Measurements from ENCODE around the gene GBA2.

The GBA2 gene

GRCh38 chr9:35736201-35736633 lies 12.8 kb downstream of the GBA2 start:
- DNase-seq, result peak; percentile 47

DNA sequence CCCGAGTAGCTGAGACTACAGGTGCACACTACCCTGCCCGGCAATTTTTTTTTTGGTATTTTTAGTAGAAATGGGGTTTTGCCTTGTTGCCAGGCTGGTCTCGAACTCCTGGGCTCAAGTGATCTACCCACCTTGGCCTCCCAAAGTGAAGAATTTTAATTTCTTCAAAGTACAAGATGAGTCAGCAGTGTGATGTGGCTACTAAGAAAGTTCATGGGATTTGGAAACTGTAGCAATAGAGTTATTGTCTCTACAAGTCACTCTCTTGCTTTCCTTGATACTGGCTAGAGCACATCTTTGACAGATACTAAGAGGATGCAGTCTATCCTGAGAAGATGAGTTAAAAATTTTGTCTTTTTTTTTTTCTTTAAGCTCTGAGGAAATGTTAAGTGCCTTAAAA lies 14.9 kb downstream of the GBA2 start:
- DNase-seq, result no peak

DNA sequence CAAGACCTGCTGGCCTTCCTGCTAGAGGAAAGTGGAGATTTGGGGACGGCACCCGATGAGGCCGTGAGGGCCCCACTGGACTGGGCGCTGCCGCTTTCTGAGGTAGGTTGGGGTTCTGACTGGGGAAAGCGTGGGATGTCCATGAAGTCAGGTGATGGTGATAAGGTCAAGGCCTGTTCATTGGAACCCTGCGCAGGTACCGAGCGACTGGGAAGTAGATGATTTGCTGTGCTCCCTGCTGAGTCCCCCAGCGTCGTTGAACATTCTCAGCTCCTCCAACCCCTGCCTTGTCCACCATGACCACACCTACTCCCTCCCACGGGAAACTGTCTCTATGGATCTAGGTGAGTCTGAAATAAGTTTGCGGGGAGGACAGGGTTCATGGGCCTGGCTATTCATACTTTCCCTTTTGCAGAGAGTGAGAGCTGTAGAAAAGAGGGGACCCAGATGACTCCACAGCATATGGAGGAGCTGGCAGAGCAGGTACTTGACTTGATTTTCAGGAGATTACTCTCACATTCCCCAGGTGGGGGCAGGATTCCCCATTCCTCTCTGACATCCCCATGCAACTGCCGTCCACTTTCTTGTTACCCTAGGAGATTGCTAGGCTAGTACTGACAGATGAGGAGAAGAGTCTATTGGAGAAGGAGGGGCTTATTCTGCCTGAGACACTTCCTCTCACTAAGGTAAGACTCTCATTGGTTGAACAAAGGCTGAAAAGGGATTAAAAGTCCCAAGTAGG lies 16.1 kb downstream of the GBA2 start:
- peak; percentile 52 for DNase-seq

GRCh38 chr9:35732185-35732799 lies 16.7 kb downstream of the GBA2 start, which contains the start of the genes CREB3 and TLN1:
TSS of gene CREB3 (plus strand) at chr9:35732666. CDS start at chr9:35732773, 107 bp downstream.
TSS of gene TLN1 (minus strand) at chr9:35732195. CDS start at chr9:35725694, 6,501 bp downstream.
- DNase-seq, result peak; percentile 89

DNA sequence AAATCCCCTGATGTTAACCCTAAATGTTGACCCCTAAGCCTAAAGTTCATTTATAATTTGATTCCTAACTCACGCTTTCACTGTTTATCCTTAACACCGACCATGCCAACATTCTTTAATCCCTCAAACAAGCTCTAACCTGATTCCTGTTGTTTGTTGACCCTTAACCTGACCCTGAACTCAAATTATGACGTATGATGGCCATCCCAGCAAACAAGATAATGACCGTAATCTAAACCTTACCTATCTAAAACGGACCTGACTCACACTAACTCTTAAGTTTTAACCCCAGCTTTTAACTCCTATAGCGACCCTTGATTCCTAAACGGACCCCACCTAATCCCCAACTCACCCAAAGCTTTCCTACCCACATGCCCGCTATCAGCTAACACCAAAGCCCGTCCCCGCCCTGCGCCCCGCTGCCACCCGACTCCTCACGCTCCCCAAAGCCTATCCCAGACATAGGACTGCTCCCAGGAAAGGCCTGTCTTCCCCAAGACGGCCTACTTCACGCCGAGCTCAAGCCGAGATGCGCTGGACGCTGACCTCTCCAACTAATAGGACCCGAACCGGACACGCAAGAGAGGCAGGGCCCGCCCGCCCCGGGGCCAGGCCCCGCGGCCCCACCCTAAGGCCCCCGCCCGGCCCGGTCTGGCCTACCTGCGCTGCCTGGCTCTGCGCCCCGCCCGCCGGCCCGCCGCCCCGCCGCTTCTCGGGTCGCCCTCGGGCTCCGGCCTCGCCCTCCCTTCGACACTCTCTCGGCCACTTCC lies 17.4 kb downstream of the GBA2 start:
- no peak for DNase-seq

GRCh38 chr9:35730486-35730854 lies 18.6 kb downstream of the GBA2 start:
- no peak for DNase-seq

GRCh38 chr9:35729700-35730485 lies 19.1 kb downstream of the GBA2 start:
- peak; percentile 1 for DNase-seq

DNA sequence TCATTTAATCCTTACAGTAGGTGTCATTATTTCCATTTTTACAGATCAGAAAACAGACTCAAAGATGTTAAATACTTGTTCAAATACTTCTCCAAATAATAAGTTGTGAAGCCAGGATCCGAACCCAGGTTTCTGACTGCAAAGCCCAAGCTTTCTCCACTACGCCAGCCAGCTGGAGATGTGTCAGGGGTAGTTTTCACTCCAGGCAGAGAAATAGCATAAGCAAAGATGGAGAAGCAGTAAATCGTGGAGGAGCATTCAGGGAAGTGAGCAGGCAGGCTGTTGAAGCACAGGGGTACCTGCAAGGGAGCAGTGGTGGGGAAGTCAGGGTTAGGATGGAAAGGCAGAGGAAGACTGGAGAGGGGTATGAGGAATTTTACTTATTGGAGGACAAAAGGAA lies 19.9 kb downstream of the GBA2 start:
- DNase-seq, result no peak

DNA sequence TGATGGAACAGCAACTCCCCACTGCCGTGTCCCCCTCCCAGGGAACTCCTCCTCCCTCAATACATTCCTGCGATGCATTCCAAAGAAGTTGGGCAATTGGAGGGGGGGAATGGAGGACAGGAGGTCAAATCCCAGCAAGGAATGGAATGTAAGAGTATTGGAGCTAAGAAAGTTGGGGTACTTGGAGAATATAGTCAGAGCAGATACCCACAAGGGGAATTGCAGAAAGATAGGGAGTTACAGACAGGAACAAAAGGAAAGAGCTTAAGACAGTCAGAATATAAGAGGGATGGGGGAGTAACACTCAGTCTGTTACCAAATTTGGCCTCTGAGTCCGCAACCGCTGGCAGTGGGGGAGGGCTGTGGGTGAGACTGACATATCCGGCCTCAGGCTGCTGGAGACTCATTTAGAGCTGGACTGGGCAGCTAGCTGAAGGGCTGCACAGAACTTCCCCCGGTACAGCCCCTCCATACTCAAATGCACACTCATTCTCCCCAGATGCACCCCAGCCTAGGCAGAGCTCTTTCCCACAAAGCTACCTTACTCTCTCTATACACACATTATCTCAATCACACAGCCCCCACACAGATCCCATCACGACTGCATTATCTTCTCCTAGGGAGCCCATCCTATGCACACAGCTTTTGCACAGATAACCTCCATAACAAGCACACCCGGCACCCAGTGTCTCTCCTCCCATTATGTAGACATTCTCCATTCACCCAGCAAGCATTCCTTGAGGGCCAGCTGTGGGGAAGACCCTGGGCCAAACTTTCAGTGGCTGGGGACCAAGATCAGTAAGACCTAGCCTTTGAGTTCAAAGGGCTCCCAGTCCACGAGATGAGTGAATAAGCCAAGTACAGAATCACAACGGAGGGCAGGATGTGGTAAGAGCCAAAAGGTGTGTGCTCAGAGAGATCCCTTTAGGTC lies 20.7 kb downstream of the GBA2 start:
- DNase-seq, result no peak

- no peak for DNase-seq
These were observed 21.4 kb downstream of the GBA2 start for GRCh38 chr9:35727676-35728040.

GRCh38 chr9:35726931-35727330 lies 22.1 kb downstream of the GBA2 start:
- DNase-seq, result no peak

- DNase-seq, result no peak
These were observed 23.7 kb downstream of the GBA2 start for GRCh38 chr9:35725362-35725761.

DNA sequence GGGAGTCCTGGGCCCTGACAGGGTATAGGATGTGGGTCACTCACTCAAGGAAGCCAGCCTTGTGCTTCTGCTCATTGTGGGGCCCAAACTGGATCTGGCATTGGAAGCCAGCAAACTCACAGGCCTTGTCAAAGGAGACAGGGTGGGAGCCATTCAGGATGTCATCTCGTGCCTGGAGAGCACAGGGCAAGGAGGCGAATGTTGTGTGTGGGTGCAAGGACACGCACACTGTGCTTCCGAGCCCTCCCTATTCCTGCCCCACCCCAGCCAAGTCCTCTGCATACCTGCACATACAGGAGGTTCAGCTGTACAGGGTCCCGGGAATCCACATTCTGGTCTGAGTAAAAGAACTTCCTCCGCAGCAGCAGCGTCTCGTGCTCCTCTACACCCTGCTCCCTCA lies 25.1 kb downstream of the GBA2 start:
- no peak for DNase-seq

- no peak for DNase-seq
These were observed 25.6 kb downstream of the GBA2 start for GRCh38 chr9:35723426-35723825.

GRCh38 chr9:35719546-35719945 lies 29.5 kb downstream of the GBA2 start:
- DNase-seq, result no peak

DNA sequence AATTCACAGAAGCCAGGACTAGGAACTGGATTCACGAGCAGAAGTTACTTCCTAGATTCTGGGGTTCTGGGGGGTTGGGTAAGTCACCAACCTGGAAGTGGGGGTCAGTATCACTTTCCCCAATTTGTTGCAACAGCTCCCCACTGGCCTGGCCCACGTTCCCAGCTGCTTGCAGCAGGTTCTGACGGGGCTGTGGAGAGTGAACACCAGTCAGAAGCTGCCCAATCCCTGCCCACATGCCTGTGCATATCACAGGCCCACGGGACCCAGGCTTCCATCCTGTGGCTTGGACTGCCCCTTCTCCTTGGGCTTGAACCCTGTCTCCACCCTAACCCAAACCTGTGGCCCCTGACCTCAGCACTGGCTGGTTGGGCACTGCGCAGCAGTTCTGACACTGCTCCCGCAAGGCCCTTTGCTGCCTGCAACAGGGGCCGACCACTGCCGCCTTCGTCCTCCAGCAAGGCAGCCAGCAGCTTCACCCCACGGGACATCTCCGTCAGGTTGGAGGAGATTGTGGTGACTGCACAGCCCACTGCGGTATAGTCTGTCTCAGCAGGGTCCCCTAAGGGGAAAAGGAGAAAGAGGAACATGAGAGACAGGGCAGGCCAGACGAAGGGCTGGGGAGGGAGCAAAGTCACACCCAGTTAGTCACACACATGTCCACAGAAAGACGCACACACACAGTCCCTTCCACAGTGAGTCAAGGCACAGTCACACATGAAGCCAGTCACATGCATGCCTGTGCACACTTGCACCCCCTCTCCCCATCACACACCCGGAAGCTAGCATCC lies 30.1 kb downstream of the GBA2 start:
- DNase-seq, result no peak

GRCh38 chr9:35717132-35717870 lies 31.7 kb downstream of the GBA2 start:
- DNase-seq, result no peak

DNA sequence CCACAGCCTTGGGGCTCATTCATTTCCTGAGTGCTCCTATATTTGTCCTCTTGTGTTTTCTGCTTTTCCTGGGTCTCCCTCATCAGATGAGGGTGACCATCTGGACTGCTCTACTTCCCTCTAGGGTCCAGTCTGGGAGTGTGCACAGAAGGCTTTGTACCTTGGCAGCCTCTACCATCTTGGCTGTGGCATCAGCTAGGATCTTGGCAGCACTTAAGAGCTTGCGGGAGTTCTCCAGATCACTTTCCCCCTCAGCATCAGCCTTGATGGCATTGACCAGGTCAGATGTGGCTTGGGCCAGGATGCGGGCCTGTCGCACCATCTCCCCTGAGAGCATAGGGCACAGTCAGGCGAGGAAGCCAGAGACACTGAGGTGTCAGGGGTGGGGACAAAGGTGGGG lies 32.8 kb downstream of the GBA2 start:
- no peak for DNase-seq

DNA sequence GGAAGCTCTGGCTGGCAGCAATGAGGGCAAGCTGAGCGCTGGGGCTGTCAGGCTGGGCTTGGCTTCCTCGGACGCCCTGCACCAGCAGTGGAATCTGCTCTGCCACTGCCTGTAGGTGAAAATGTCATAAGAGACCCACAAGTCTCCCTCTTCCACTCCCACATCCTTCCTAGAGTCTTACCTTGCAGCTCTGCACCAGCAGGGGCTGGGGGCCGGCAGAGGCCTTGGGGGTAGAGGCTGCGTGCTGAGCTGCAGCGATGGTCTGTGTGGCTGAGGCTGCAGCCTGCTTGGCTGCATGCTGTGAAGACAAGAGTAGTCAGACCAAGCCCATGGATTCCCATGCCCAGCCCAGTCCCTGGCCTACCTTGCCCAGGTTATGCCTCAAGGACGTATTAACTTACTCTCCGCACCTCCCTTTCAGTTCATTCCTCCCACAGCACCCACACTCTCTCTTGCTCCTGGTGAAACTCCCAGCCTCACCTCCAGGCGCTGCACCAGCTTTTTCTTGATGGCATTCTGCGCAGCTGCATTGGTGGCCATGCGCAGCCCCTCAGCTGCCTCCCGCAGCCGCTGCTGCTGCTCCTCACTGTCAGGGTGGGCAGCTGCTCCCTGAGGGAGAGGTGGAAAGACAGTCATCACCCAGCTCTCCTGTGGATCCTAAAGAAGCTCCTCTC lies 34.3 kb downstream of the GBA2 start:
- no peak for DNase-seq

DNA sequence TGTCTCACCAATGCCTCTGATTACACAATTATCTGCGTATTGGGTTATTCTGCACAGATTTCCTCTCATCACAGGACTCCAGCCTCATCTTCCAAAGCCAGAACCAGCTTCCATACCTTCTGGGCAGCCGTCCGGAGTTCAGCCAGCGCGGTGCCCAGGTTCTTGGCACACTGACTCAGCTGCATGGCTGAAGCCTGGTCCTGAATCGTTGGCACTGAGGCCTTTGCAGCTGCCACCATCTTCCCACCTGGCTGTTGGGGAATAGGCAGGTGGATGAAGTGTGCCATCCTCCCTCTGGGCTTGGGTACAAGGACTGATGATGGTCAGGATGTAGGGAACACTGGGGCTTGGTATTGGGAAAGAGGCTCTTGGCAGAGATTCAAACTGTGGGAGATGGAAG lies 34.9 kb downstream of the GBA2 start:
- no peak for DNase-seq
